DMS114 treated with DMSO at 0.1 percent for 48 hours (cell line): ENCODE measurements around the gene RASSF9.

Experiments used
- DNase-seq: peaks from one replicate; lab custom pipeline; 2025; ENCODE audit not compliant: unreplicated experiment; lab: John Stamatoyannopoulos, UW

Gene RASSF9

DNA sequence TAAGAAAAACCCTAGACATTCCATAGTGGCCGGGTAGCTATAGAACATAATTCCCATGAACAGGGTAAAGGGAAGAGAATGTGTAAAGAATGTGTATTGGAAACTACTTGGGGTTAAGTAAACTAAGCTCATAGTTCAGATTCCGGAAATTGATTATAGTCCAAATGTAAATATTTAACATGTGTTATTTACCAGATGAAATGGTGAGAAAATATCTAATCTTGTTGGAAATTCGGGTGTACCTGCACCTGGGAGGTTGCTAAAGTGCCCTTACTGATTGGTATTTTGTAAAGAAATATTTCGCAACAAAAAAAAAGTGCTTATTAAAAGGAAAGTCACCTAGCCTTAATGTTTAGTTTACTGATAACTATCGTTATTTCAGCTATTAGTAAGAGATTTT, 14.4 kb downstream of the RASSF9 start:
- no peak for DNase-seq

- no peak for DNase-seq
Measured at GRCh38 chr12:85821206-85821605, 15.0 kb downstream of the RASSF9 start.

DNA sequence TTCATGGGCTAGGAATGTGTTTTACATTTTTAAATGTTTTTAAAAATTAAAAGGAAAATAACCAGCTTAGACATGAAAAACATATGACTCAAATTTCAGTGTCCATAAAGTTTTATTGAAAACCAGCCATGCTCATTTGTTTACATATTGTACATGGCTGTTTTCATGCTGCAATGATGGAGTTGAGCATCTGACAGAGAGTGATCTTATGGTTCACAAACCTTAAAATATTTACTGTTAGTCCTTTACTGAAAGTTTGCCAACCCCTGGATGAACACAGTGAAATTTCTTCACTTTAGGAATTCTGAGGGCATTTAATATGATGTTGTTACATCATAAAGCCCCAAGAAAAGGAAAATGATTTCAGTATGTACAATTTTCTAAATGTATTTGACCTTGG, 16.1 kb downstream of the RASSF9 start:
- no peak for DNase-seq

GRCh38 chr12:85814741-85815140, 21.5 kb downstream of the RASSF9 start:
- DNase-seq, result no peak

DNA sequence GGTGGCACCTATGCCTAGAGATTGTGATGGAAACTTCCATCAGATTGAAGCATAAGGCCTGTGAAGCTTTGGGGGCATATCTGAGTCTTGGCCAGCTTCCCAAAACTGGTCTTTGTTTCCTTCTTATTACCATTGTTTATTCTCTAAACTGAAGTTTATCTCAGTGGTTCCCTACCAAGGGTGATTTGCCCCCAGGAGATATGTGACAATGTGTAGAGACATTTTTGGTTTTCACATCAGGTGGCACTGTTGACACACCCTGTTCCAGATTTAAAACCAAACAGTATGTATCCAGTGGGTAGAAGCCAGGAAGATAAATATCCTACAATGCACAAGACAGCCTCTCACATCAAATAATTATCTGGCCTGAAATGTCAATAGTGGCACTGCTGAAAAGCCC, 22.1 kb downstream of the RASSF9 start:
- no peak for DNase-seq

DNA sequence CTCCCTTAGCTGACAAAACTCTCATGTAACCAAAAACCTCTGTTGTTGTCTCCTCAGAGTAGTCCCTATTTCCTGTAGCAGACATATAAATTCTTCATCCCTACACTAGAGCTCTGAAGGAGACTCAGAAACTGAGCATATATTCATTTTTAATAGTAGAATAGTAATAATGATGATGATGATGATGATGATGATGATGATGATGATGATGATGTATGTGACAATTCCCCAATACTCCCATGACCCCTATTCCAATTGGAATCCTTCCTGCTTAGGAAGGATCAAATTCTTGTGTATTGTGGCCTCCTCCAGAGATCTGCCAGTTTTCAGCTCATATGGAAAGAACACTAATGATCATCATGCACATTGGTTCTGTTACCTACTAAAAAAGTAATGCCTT, 26.7 kb downstream of the RASSF9 start:
- no peak for DNase-seq

DNA sequence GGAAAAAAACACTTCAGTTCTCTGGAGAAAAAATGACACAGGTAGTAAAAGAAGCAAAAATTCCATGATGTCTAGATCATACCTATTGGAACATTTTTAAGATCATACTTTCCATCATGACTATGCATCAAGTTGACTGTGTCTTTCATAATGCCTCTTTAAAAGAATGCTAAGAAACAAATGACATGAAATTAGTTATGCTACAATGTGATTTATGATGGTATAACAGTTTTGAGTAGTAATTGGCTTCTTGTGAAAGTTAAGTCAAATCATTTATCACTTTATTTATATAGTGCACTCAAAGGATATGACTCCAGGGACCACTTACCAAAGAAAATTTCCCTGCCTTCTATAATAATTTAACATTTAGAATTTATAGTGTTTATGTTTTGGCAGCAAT, 28.5 kb downstream of the RASSF9 start:
- no peak for DNase-seq

GRCh38 chr12:85805654-85806053, 30.6 kb downstream of the RASSF9 start:
- DNase-seq, result no peak

DNA sequence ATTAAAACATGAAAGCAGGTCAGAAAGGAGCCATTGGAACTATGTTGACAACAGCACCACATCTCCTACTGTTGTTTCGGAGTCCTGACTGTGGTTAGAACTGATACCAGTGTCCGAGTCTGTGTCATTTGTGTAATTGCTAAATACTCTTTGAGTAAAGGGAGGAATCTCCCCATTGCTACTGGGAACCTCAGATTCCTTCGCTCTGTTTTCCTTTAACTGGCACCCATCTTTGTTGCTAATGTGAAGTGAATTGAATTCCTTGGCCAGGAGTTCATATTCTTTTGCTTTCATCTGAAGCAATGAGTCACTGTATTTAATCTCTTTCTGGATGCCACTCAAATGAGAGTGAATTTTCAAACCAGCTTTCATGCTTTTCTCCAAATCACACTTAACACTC, 31.5 kb downstream of the RASSF9 start:
- DNase-seq, result no peak

GRCh38 chr12:85803923-85804322, 32.3 kb downstream of the RASSF9 start:
- no peak for DNase-seq

DNA sequence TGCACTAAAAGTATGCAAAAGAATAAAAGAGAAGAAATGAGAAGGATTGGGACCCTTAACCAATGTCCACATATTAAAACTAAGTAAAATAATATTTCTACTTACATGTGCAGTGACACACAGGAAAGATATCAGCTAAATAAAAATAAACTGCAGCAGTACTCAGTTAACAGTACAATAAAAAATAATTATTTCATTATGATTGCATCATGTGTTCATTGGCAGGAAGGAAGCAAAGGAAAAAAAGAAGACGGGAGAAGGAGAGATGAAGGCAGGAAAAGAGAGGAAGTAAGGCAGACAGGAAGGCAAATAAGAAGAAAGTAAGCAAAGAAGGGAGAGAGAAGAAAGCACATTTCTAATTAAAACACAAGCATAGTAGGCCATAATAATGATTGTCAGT, 33.0 kb downstream of the RASSF9 start:
- no peak for DNase-seq

GRCh38 chr12:85798122-85798521, 38.1 kb downstream of the RASSF9 start:
- no peak for DNase-seq

GRCh38 chr12:85796001-85796400, 40.2 kb downstream of the RASSF9 start:
- no peak for DNase-seq

- DNase-seq, result no peak
Measured at GRCh38 chr12:85794531-85794930, 41.7 kb downstream of the RASSF9 start.

GRCh38 chr12:85784096-85784720, 52.0 kb downstream of the RASSF9 start:
- no peak for DNase-seq

GRCh38 chr12:85782711-85783110, 53.5 kb downstream of the RASSF9 start:
- no peak for DNase-seq

DNA sequence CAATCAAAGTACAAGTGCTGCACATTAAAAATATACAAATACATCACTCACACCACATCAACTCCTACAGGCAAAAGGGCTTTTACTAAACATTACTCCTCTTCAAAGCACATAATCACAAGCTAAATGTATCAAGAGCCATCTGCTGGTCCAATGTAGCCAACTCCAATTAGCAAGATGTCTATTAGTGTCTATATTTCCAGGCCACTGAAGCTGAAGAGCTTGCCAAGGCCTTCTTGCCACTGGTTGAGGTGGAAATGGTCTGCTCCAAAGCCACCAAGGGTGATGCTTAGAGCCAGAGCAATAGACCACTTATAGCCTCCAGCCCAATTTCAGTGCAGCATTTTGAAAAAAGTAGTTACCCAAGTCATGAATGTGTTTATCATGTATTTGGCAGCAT, 54.4 kb downstream of the RASSF9 start:
- DNase-seq, result no peak

DNA sequence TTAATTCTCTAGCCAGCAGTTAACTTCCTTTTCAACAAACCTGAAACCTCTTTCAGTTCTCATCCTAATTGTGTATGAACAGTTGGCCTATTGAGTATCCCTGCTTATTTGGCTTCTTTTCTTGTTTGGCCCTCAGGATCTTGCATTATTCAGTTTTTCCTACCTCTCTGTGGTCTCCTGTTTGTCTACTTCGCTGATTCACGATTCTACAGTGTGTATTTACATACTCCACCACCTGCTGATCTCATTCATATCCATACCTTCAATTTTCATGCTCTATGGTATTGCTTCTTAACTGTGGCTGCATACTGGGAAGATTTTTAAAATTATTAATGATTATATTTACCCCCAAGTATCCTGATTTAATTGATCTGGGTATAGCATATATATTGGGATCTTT, 56.4 kb downstream of the RASSF9 start:
- no peak for DNase-seq

DNA sequence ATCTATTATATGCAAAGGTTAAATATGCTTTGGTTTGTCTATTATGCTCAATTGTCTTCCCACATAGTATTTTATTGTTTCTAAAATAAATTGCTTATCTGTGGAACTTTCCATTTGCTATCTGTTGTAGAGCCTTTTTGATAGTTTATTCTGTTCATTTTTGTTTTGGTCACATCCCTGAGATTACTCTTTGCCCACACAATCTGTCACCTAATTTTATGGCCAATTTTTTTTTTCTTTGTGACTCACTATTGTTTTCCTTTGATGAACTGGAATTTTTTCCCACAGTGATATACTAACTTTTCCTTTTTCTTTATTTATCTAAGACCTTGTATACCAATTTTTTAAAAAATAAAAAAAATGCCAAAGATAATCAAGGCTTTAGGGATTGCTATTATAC, 61.1 kb downstream of the RASSF9 start:
- DNase-seq, result no peak

DNA sequence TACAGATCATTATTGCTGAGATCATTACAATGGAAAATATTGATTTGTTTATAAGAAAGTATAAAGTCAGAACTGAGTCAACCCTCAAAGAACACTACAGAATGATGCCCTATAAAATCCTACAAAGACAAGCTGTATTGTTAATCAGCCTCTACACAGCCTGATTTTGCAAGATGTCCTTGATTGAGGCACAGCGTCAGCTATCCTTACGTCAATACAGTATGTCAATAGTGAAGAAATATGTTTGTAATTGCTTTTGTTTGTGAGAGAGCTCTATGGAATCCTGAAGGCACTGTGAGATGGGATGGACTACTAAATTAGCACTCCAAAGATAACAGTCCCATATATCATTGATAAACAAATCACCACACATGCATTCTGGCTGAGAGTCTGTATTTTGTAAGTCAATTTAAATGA, 70.7 kb downstream of the RASSF9 start:
- DNase-seq, result no peak

DNA sequence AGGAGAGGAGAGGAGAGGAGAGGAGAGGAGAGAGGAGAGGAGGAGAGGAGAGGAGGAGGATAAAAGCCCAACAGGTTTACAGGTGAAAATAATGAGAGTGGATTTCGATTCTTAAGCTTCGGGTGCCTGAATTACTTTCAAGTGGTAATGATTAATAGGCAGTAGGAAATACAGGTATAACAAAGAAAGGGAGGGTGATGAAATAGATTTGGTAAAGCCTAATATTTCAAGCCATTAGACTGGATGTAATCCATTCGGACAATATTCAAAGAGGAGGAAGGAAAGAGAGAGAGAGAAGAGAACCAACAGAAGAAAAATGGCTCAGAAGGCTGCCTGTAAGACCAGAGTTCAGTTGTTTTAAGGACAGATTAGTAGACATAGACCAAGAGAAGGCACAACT, 76.6 kb downstream of the RASSF9 start:
- DNase-seq, result no peak

DNA sequence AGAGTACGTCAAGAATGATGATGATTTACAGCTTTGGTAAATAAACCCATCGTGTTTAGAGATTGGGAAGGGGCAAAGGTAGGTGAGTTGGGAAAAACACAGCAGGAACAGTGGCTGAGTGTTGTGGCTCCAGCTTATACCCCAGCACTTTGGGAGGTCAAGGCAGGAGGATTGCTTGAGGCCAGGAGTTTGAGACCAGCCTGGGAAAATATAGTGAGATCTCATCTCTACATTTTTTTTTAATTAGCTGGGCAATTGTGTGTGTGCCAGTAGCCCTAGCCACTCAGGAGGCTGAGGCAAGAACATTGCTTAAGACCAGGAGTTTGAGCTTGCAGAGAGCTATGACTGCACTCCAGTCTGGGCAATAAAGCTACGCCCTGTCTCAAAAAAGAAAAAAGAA, 77.1 kb downstream of the RASSF9 start:
- DNase-seq, result no peak

GRCh38 chr12:85755760-85756159, 80.4 kb downstream of the RASSF9 start:
- no peak for DNase-seq
